Measurements from ENCODE around the gene FXYD3. TPM values are rescaled to one million over a fixed set of nuclear protein-coding genes. Genes with fewer than 3 reads are reported as not detected.

FXYD3 gene
- total and polyA plus RNA-seq, 2 of the 13 experiments (the other 11 are each of a cell fraction or from before 2014, with no cell fraction given): 4.9 TPM; not detected in 1

DNA sequence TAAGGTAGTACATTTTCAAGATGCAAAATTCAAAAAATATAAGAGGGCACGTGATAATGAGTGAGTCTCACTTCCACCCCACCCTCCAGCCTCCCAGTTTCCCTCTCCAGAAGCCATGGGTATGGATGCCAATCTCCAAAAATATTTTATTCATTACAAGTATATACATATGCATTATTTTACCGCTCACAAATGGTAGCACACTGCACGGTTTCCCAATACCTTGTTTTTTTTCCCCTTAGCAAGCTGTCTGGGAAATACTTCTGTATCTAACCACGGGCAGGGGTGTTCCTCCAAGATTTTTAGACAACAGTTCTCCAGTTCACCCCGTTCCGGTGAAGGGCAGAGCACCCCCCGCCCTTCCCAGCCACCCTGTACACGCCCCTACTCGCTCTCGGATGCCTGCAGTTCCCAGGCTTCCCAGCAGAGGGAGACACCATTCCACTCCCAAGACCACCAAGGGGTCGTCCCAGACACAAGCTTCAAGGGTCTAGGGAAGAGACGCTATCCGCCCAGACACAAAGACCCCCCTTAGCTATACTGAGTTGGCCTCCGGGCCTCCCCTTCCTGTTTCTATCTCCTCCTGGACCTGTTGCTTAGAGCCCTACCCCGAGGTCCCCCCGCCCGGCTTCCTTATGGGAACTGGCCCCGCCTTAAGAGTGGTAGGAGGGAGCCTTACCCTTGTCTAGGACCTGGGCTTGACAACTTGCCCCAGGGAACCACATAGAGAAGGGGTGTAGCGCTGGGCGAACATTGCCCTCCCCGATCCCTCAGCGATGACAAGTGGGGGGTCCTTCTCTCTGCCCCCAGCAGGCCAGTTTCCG lies 1.1 kb upstream of the FXYD3 start (continued):
- TF ChIP-seq ZNF337 (CRISPR knock-in tag; IDR thresholded peaks at IDR 0.05; ENCODE audit: borderline replicate concordance, low read depth) (peak; percentile 57; the same call in 1 of the 2 replicates), ZNF782 (CRISPR knock-in tag; IDR thresholded peaks at IDR 0.05; ENCODE audit: borderline replicate concordance) (no peak), ZNF44 (CRISPR knock-in tag; IDR thresholded peaks at IDR 0.05) (peak; percentile 47; the same call in 1 of the 2 replicates), ASH2L (IDR thresholded peaks at IDR 0.05; ENCODE audit: insufficient read length, low read depth, low read length) (no peak), ZNF792 (CRISPR knock-in tag; IDR thresholded peaks at IDR 0.05) (no peak), NR1H2 (CRISPR knock-in tag; IDR thresholded peaks at IDR 0.05; ENCODE audit: borderline replicate concordance, low read depth) (no peak), POLR2A (IDR thresholded peaks at IDR 0.05; ENCODE audit: insufficient read depth in 1 of 2, low read depth in 2 of 2, low read length in 2 of 2) (no peak), ZNF607 (CRISPR knock-in tag; IDR thresholded peaks at IDR 0.05; ENCODE audit: borderline replicate concordance) (peak; percentile 50; the same call in 1 of the 2 replicates), JUNB (CRISPR knock-in tag; IDR thresholded peaks at IDR 0.05; ENCODE audit: borderline replicate concordance) (no peak), SMAD3 (CRISPR knock-in tag; IDR thresholded peaks at IDR 0.05) (no peak), NFATC3 (CRISPR knock-in tag; IDR thresholded peaks at IDR 0.05) (no peak), CCAR2 (optimal IDR thresholded peaks at IDR 0.05; ENCODE audit: low read depth, low read length) (no peak), BRCA1 (CRISPR knock-in tag; IDR thresholded peaks at IDR 0.05) (no peak), NFE2L1 (CRISPR knock-in tag; IDR thresholded peaks at IDR 0.05; ENCODE audit: borderline replicate concordance) (no peak), ZNF317 (CRISPR knock-in tag; IDR thresholded peaks at IDR 0.05) (no peak)
- TF ChIP-seq, protein P1, sequence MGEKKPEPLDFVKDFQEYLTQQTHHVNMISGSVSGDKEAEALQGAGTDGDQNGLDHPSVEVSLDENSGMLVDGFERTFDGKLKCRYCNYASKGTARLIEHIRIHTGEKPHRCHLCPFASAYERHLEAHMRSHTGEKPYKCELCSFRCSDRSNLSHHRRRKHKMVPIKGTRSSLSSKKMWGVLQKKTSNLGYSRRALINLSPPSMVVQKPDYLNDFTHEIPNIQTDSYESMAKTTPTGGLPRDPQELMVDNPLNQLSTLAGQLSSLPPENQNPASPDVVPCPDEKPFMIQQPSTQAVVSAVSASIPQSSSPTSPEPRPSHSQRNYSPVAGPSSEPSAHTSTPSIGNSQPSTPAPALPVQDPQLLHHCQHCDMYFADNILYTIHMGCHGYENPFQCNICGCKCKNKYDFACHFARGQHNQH (CRISPR knock-in tag; IDR thresholded peaks at IDR 0.05): no peak
- TF ChIP-seq, protein P2, sequence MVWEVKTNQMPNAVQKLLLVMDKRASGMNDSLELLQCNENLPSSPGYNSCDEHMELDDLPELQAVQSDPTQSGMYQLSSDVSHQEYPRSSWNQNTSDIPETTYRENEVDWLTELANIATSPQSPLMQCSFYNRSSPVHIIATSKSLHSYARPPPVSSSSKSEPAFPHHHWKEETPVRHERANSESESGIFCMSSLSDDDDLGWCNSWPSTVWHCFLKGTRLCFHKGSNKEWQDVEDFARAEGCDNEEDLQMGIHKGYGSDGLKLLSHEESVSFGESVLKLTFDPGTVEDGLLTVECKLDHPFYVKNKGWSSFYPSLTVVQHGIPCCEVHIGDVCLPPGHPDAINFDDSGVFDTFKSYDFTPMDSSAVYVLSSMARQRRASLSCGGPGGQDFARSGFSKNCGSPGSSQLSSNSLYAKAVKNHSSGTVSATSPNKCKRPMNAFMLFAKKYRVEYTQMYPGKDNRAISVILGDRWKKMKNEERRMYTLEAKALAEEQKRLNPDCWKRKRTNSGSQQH (CRISPR knock-in tag; IDR thresholded peaks at IDR 0.05; ENCODE audit: low read depth): no peak
- TF ChIP-seq, protein P3, sequence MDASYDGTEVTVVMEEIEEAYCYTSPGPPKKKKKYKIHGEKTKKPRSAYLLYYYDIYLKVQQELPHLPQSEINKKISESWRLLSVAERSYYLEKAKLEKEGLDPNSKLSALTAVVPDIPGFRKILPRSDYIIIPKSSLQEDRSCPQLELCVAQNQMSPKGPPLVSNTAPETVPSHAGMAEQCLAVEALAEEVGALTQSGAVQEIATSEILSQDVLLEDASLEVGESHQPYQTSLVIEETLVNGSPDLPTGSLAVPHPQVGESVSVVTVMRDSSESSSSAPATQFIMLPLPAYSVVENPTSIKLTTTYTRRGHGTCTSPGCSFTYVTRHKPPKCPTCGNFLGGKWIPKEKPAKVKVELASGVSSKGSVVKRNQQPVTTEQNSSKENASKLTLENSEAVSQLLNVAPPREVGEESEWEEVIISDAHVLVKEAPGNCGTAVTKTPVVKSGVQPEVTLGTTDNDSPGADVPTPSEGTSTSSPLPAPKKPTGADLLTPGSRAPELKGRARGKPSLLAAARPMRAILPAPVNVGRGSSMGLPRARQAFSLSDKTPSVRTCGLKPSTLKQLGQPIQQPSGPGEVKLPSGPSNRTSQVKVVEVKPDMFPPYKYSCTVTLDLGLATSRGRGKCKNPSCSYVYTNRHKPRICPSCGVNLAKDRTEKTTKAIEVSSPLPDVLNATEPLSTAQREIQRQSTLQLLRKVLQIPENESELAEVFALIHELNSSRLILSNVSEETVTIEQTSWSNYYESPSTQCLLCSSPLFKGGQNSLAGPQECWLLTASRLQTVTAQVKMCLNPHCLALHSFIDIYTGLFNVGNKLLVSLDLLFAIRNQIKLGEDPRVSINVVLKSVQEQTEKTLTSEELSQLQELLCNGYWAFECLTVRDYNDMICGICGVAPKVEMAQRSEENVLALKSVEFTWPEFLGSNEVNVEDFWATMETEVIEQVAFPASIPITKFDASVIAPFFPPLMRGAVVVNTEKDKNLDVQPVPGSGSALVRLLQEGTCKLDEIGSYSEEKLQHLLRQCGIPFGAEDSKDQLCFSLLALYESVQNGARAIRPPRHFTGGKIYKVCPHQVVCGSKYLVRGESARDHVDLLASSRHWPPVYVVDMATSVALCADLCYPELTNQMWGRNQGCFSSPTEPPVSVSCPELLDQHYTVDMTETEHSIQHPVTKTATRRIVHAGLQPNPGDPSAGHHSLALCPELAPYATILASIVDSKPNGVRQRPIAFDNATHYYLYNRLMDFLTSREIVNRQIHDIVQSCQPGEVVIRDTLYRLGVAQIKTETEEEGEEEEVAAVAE (CRISPR knock-in tag; IDR thresholded peaks at IDR 0.05; ENCODE audit: borderline replicate concordance): no peak
- TF ChIP-seq, protein P4, sequence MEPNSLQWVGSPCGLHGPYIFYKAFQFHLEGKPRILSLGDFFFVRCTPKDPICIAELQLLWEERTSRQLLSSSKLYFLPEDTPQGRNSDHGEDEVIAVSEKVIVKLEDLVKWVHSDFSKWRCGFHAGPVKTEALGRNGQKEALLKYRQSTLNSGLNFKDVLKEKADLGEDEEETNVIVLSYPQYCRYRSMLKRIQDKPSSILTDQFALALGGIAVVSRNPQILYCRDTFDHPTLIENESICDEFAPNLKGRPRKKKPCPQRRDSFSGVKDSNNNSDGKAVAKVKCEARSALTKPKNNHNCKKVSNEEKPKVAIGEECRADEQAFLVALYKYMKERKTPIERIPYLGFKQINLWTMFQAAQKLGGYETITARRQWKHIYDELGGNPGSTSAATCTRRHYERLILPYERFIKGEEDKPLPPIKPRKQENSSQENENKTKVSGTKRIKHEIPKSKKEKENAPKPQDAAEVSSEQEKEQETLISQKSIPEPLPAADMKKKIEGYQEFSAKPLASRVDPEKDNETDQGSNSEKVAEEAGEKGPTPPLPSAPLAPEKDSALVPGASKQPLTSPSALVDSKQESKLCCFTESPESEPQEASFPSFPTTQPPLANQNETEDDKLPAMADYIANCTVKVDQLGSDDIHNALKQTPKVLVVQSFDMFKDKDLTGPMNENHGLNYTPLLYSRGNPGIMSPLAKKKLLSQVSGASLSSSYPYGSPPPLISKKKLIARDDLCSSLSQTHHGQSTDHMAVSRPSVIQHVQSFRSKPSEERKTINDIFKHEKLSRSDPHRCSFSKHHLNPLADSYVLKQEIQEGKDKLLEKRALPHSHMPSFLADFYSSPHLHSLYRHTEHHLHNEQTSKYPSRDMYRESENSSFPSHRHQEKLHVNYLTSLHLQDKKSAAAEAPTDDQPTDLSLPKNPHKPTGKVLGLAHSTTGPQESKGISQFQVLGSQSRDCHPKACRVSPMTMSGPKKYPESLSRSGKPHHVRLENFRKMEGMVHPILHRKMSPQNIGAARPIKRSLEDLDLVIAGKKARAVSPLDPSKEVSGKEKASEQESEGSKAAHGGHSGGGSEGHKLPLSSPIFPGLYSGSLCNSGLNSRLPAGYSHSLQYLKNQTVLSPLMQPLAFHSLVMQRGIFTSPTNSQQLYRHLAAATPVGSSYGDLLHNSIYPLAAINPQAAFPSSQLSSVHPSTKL (CRISPR knock-in tag; IDR thresholded peaks at IDR 0.05): 0 out of 2 replicates have a peak, but pooled peaks have one; percentile 23
